ENCODE results near the gene ZNF888.
"Not testable (repeated sequence)": the region's sequence is repeated elsewhere in the genome, so short reads cannot be mapped to it uniquely, and the experiment has no call there.

The ZNF888 gene

GRCh38 chr19:52941523-52941922 is 18.3 kb upstream of the ZNF888 start:
- DNase-seq, result peak; percentile 0

- not testable (repeated sequence) for DNase-seq
Observed at GRCh38 chr19:52940905-52941304, 17.7 kb upstream of the ZNF888 start.

GRCh38 chr19:52938761-52939160 is 15.5 kb upstream of the ZNF888 start:
- DNase-seq, result no peak

GRCh38 chr19:52936954-52937325 is 13.7 kb upstream of the ZNF888 start:
- no peak for DNase-seq

- DNase-seq, result peak; percentile 94
Observed at GRCh38 chr19:52936151-52936953, 13.1 kb upstream of the ZNF888 start.

- no peak for DNase-seq
Observed at GRCh38 chr19:52935434-52935833, 12.2 kb upstream of the ZNF888 start.

GRCh38 chr19:52924641-52925040 is 1.4 kb upstream of the ZNF888 start:
- DNase-seq, result not testable (repeated sequence)

- DNase-seq, result peak; percentile 41
Observed at GRCh38 chr19:52923778-52924593, 758 bp upstream of the ZNF888 start.

GRCh38 chr19:52917531-52917930 is 5.7 kb downstream of the ZNF888 start:
- no peak for DNase-seq

GRCh38 chr19:52910648-52911047 is 12.6 kb downstream of the ZNF888 start:
- no peak for DNase-seq

GRCh38 chr19:52904052-52904780 is 19.0 kb downstream of the ZNF888 start:
- not testable (repeated sequence) for DNase-seq

- DNase-seq, result no peak
Observed at GRCh38 chr19:52901842-52902241, 21.4 kb downstream of the ZNF888 start.

- not testable (repeated sequence) for DNase-seq
Observed at GRCh38 chr19:52898596-52898995, 24.6 kb downstream of the ZNF888 start.

- no peak for DNase-seq
Observed at GRCh38 chr19:52898101-52898500, 25.1 kb downstream of the ZNF888 start.

GRCh38 chr19:52897138-52897935 is 25.9 kb downstream of the ZNF888 start, which contains the start of gene ZNF320:
Gene ZNF320 (minus strand): TSS chr19:52897635. CDS start chr19:52890255, 7,380 bp downstream.
- peak; percentile 90 for DNase-seq

GRCh38 chr19:52896431-52897137 is 26.6 kb downstream of the ZNF888 start:
- no peak for DNase-seq

- DNase-seq, result no peak
Observed at GRCh38 chr19:52891336-52891735, 31.9 kb downstream of the ZNF888 start.

GRCh38 chr19:52889931-52890330 is 33.3 kb downstream of the ZNF888 start:
- no peak for DNase-seq

GRCh38 chr19:52889076-52889475 is 34.2 kb downstream of the ZNF888 start:
- no peak for DNase-seq

- no peak for DNase-seq
Observed at GRCh38 chr19:52880895-52881389, 42.3 kb downstream of the ZNF888 start.

GRCh38 chr19:52872996-52873395 is 50.2 kb downstream of the ZNF888 start:
- DNase-seq, result not testable (repeated sequence)

Measured in GDM1 (cell line).